IPS-18a (cell line): ENCODE results near the gene KSR1.

Experiments used
- H3K27ac ChIP-seq: one replicate; pipeline ENCODE4 v1.5.1; 2013; ENCODE audit warnings: low read length
- H3K27me3 ChIP-seq: one replicate; pipeline ENCODE4 v1.6.1; 2013; ENCODE audit warnings: mild to moderate bottlenecking, low read length; ENCODE audit not compliant: control insufficient read depth, insufficient read depth
- H3K36me3 ChIP-seq: one replicate; pipeline ENCODE4 v1.6.1; 2013; ENCODE audit warnings: low read depth, low read length; ENCODE audit not compliant: control insufficient read depth
- H3K4me1 ChIP-seq: one replicate; pipeline ENCODE4 v1.6.1; 2013; ENCODE audit warnings: low read depth, low read length; ENCODE audit not compliant: control insufficient read depth
- H3K4me3 ChIP-seq: one replicate; pipeline ENCODE4 v1.5.1; 2013; ENCODE audit warnings: low read length
- H3K9ac ChIP-seq: one replicate; pipeline ENCODE4 v1.6.1; 2013; ENCODE audit warnings: mild to moderate bottlenecking, low read length, moderate library complexity
- H3K9me3 ChIP-seq: one replicate; pipeline ENCODE4 v1.6.1; 2013; ENCODE audit warnings: low read depth, low read length; ENCODE audit not compliant: control insufficient read depth

Gene KSR1

GRCh38 chr17:27610304-27610677 lies 154.0 kb downstream of the KSR1 start:
- Histone ChIP-seq H3K27me3 (no peaks in the 10 kb centered on the region), H3K36me3 (peaks cover 11% of the 10 kb centered on the region), H3K9me3 (no peaks in the 10 kb centered on the region), H3K4me3 (no peak overlapping the region), H3K4me1 (no peaks in the 10 kb centered on the region), H3K9ac (no peak overlapping the region), H3K27ac (no peak overlapping the region)

DNA sequence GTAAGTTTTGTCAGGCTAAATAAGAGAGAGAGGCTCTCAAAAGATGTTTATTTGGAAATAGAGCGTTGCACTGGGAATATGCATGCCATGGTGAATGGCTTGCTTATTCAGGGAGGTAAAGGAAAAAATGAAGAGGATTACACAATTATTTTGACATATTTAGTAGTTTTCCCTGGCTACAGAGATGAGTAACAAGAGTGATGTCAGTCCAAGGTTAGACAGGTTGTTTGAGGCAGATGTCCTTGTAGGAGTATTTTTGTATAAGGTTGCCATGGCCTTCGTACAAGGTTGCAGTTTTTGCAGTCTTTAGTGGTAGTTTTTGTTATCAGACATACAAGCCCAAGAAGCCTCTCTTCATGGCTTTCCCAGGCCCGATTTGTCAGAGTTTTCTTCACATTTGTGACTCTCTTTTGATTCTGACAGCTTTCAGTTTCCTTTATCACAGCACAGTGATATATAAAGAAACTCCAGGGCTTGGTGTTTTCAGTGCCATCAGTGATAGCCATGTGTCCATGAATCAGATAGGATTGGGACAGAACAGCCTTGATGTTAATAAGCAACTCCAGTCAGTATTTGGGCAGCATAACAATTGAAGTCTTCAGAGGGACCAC lies 156.0 kb downstream of the KSR1 start:
- Histone ChIP-seq H3K4me3 (no peak overlapping the region), H3K9me3 (no peaks in the 10 kb centered on the region), H3K27ac (no peak overlapping the region), H3K36me3 (peaks cover 10% of the 10 kb centered on the region), H3K4me1 (no peaks in the 10 kb centered on the region), H3K9ac (no peak overlapping the region), H3K27me3 (no peaks in the 10 kb centered on the region)

DNA sequence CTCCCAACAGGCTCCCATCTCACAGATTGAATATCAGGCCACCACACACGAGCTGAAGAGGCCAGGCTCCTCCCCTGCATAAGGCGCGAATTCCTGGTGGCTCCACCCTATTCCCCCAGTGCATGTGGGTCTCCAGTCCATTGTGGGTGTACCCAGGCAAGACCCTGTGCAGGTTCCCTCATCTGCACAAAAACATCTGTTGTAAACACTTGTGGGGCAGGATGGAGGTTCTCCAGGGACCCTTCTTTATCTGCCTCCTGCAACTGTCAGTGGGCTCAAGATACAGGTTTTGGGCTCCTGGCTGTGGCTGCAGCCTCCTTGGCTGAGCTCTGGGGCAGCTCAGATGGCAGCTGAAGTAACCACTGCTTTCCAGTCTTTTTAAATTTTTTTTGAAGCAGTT lies 157.2 kb downstream of the KSR1 start:
- peaks cover 18% of the 10 kb centered on the region for H3K36me3 ChIP-seq

DNA sequence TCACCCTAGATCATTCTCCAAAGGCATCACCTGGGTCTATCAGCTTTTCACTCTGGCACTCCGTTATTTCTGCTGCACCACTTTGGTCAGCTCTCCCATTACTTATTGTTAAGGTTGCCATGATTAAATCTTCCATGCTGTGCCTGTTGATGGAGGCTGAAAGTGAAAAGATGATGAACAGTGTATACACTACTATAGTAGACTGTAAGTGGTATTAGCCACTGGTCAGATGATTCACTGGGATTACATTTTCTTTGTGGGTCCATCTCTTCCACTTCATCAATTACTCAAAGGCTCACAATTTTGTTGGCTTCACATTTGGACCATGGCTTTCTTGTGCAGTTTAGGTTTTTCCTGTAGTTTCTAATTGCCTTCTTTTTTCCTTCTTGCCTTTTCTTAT lies 158.9 kb downstream of the KSR1 start:
- H3K36me3 ChIP-seq, result peaks cover 21% of the 10 kb centered on the region

More for the DNA sequence above, 157.2 kb downstream of the KSR1 start:
- no peaks in the 10 kb centered on the region for H3K4me1 ChIP-seq
- no peaks in the 10 kb centered on the region for H3K27me3 ChIP-seq
- H3K9me3 ChIP-seq, result no peaks in the 10 kb centered on the region
- no peak overlapping the region for H3K27ac ChIP-seq
- H3K4me3 ChIP-seq, result no peak overlapping the region
- no peak overlapping the region for H3K9ac ChIP-seq

DNA sequence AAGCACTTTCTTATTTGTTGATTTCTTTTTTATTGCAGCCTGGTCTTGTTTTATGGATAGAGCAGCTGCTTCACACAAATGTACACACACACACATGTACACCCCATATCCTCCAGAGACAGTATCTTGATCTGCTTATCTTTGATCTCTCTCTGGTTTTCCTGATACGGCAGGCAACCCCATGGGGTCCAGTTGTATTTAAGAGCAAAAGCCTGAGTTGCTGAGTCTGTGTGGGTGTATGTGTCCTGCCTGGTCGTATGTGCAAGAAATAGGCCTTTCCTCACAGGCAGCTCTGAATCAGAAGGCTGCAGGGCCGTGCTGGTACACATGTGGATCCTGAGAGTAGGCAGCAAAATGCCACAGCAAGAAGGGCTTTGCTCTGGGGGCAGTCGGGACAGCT lies 160.2 kb downstream of the KSR1 start:
- Histone ChIP-seq H3K9me3 (no peaks in the 10 kb centered on the region), H3K27ac (no peak overlapping the region), H3K27me3 (no peaks in the 10 kb centered on the region), H3K4me1 (no peaks in the 10 kb centered on the region), H3K4me3 (no peak overlapping the region), H3K36me3 (peaks cover 20% of the 10 kb centered on the region), H3K9ac (no peak overlapping the region)

More for the DNA sequence above, 158.9 kb downstream of the KSR1 start:
- Histone ChIP-seq H3K27me3 (no peaks in the 10 kb centered on the region), H3K4me3 (no peak overlapping the region), H3K9me3 (no peaks in the 10 kb centered on the region), H3K4me1 (no peaks in the 10 kb centered on the region), H3K9ac (no peak overlapping the region), H3K27ac (no peak overlapping the region)

- H3K4me1 ChIP-seq, result no peaks in the 10 kb centered on the region
- no peaks in the 10 kb centered on the region for H3K9me3 ChIP-seq
- H3K36me3 ChIP-seq, result peaks cover 21% of the 10 kb centered on the region
- no peaks in the 10 kb centered on the region for H3K27me3 ChIP-seq
- no peak overlapping the region for H3K9ac ChIP-seq
- no peak overlapping the region for H3K27ac ChIP-seq
- H3K4me3 ChIP-seq, result no peak overlapping the region
These were observed 162.2 kb downstream of the KSR1 start for GRCh38 chr17:27618417-27618816.

DNA sequence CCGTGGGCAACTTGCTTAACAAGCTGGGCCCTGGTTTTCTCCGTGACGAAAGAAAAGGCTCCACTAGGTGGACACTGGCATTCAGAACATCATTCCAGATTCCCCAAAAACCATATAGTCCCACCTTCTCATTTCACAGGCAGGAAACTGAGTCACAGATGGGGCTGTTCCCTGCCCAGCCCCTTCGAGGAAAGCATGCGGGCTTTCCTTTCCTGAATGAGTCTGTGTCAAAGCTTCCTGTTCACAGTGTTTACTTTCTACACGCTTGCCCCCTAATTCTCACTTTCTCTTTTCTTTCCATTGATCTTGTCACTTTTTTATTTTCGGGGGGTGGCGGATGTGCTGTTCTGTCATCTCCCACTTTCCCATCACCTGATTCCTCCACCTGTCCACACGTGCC lies 164.5 kb downstream of the KSR1 start:
- H3K27me3 ChIP-seq, result no peaks in the 10 kb centered on the region
- no peaks in the 10 kb centered on the region for H3K4me1 ChIP-seq
- no peak overlapping the region for H3K27ac ChIP-seq
- no peaks in the 10 kb centered on the region for H3K9me3 ChIP-seq
- H3K4me3 ChIP-seq, result no peak overlapping the region
- peaks cover 25% of the 10 kb centered on the region for H3K36me3 ChIP-seq
- no peak overlapping the region for H3K9ac ChIP-seq

DNA sequence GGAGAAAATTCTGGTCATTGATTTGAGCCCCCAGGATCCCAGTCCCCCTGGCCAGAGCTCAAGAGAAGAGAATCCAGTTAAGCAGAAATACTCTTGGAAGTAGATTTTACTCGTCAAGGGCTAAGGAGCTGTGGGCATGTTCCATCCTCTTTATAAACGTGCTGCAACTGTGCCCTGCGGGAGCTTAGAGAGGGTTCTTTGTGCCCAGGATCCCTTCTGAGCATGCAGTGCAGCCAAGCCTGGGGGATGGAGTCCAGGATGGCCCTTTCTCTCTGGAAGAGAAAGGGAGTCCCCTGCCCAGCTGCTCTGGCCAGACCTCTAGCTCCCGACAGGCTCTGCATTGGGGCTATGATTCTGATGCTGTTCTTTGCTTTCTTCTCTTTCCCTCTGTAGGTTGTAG lies 165.3 kb downstream of the KSR1 start:
- H3K27ac ChIP-seq, result no peak overlapping the region
- no peaks in the 10 kb centered on the region for H3K9me3 ChIP-seq
- no peak overlapping the region for H3K4me3 ChIP-seq
- H3K4me1 ChIP-seq, result no peaks in the 10 kb centered on the region
- H3K36me3 ChIP-seq, result peaks cover 28% of the 10 kb centered on the region
- no peaks in the 10 kb centered on the region for H3K27me3 ChIP-seq
- H3K9ac ChIP-seq, result no peak overlapping the region

- peaks cover 25% of the 10 kb centered on the region for H3K36me3 ChIP-seq
- no peaks in the 10 kb centered on the region for H3K27me3 ChIP-seq
- H3K27ac ChIP-seq, result no peak overlapping the region
- no peak overlapping the region for H3K4me3 ChIP-seq
- H3K9me3 ChIP-seq, result no peaks in the 10 kb centered on the region
- no peak overlapping the region for H3K9ac ChIP-seq
- H3K4me1 ChIP-seq, result no peaks in the 10 kb centered on the region
These were observed 165.8 kb downstream of the KSR1 start for GRCh38 chr17:27621942-27622559.

DNA sequence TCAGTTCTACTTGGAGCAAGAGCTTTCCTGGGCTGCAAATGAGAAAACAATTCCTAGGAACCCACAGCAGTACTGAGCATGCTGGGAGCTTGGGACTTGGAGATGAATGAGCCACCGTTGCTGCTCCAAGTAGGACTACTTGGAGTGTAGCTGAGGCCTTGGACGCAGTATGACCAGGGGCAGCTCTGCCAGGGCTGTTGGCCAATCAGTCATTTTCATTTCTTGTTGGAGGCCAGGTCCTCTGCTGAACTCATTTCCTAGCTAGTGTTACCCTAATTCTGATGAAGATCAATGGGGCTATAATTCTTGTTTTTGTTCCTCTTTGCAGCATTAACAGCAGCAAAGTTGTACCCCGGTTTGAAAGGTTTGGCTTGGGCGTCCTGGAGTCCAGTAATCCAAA lies 166.7 kb downstream of the KSR1 start:
- no peak overlapping the region for H3K9ac ChIP-seq
- H3K36me3 ChIP-seq, result peaks cover 20% of the 10 kb centered on the region
- no peak overlapping the region for H3K27ac ChIP-seq
- no peaks in the 10 kb centered on the region for H3K4me1 ChIP-seq
- no peak overlapping the region for H3K4me3 ChIP-seq
- H3K27me3 ChIP-seq, result no peaks in the 10 kb centered on the region
- no peaks in the 10 kb centered on the region for H3K9me3 ChIP-seq

DNA sequence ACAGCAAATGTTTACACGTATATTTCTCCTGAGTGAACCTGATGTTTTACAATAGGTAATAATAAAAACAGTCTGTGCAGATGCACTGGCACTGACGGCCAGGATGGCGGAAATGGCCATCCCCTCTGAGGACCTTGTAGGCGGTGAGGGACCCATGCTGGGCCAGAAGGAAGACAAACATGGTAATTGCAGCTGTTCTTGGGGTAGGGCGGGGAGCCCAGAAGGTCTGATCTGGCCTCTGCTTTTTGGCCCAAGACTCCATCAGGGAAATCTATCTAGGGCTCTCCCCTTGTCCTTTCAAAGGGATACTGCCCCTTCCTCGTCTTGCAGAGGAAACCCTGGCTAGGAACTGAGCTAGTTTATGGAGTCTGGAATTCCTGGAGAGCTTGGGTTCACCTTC lies 167.4 kb downstream of the KSR1 start:
- Histone ChIP-seq H3K4me3 (no peak overlapping the region), H3K27me3 (no peaks in the 10 kb centered on the region), H3K27ac (no peak overlapping the region), H3K9me3 (no peaks in the 10 kb centered on the region), H3K9ac (no peak overlapping the region), H3K36me3 (peaks cover 17% of the 10 kb centered on the region), H3K4me1 (no peaks in the 10 kb centered on the region)

DNA sequence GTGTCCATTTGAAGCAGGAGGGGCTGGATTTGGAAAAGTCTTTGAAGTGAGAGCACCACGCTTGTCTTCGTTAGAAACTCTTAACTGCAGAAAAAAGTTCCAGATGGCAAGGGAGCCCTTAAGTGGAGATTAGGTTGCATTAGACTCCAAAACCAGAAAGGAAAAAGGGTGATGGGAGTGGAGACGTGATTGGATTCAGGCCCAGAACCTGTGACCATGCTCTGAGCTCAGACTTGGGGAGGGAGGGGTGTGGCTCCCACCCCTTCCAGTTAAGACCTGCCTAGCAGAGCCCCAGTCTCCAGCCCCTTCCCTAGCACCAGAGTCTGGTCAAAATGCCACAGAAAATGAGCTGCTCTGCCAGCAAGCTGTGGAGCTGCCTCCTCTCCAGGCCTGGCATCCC lies 168.3 kb downstream of the KSR1 start:
- Histone ChIP-seq H3K4me1 (no peaks in the 10 kb centered on the region), H3K27ac (no peak overlapping the region), H3K9ac (no peak overlapping the region), H3K27me3 (no peaks in the 10 kb centered on the region), H3K36me3 (peaks cover 17% of the 10 kb centered on the region), H3K9me3 (no peaks in the 10 kb centered on the region), H3K4me3 (no peak overlapping the region)
